GM18502 (cell line): ENCODE data around the gene RPL5.
"Not testable (repeated sequence)": the region's sequence is repeated elsewhere in the genome, so short reads cannot be mapped to it uniquely, and the experiment has no call there.

Source experiments
- ATAC-seq: cut with Tn5 transposase; IDR thresholded peaks from one replicate; pipeline ENCODE4 v1.9.1; 2021; ENCODE audit warnings: mild to moderate bottlenecking; ENCODE audit not compliant: unreplicated experiment, poor library complexity

Gene RPL5

DNA sequence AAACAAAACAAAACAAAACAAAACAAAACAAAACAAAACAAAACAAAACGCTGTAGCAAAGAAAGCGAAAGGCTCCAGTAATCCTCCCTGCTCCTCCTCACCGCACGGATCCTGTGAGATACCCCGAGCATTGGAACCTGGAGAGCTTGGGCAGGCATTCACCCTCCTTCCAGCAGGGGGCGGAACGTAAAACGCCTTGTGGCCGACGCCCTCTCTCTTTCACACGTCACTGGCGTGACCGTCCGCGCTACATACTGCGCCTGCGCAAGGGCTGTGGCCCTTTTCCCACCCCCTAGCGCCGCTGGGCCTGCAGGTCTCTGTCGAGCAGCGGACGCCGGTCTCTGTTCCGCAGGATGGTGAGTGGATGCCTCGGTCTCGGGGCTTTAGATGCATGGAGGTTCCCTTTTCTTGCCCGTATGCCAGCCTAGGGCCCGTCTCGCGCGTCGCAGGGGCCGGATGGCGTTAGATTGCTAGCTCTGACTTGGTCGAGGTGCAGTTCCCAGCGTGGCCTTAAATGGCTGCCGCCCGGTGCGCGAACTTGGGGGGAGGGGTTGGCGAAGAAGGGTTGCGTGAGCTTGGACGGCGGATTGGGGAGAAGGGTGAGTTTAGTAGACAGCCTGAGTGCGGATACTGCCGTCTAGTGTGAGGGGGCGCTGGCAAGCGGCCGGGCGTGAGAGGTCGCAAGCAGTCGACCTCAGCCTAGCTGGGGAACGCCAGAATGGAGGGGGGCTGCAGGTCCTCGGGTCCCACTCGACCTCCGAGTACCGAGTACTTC lies at the start of gene RPL5:
RPL5 (plus strand) TSS at position 279 of the 775 bp plus-strand sequence; CDS start at position 354, 75 bp downstream.
- peak; percentile 88 for ATAC-seq

DNA sequence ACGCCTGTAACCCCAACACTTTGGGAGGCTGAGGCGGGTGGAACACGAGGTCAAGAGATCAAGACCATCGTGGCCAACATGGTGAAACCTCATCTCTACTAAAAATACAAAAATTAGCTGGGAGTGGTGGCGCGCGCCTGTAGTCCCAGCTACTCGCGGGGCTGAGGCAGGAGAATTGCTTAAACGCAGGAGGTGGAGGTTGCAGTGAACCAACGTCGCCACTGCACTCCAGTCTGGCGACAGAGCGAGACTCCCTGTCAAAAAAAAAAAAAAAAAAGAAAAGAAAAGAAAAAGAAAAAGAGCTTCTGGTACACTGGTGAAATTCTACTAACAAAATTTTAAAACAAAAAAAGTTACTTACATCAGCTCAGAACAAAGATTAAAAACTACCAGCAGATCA lies 48.3 kb upstream of the RPL5 start:
- ATAC-seq = not testable (repeated sequence)

DNA sequence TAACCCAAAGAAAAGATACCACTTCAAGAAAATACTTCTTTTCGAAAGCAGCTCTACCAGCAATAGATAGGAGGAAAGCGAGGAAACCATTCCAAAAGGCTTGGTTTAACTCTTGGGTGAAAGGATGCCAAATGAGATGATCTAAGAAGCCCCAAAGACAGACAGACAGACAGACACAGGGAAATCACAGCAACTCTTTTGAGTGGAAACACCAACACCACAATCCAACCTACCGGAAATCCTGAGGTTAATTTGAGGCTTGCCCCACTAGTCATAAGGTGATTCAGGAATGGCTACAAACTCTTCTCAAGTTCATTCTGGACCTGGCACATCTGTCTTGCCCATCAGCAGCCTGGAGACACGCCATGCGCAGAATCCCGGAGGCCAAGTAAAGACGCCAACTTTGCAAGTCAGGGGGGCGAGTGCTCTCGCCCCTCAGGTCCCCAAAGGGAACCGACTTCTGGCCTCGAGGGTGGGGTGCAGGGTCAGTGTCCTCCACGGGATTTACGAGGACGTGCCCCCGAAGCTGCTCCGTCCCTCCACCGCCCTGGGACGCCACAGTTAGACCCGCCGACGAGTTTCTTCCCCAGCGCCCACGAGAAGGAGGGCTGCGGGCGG lies 47.7 kb upstream of the RPL5 start:
- peak; percentile 22 for ATAC-seq

DNA sequence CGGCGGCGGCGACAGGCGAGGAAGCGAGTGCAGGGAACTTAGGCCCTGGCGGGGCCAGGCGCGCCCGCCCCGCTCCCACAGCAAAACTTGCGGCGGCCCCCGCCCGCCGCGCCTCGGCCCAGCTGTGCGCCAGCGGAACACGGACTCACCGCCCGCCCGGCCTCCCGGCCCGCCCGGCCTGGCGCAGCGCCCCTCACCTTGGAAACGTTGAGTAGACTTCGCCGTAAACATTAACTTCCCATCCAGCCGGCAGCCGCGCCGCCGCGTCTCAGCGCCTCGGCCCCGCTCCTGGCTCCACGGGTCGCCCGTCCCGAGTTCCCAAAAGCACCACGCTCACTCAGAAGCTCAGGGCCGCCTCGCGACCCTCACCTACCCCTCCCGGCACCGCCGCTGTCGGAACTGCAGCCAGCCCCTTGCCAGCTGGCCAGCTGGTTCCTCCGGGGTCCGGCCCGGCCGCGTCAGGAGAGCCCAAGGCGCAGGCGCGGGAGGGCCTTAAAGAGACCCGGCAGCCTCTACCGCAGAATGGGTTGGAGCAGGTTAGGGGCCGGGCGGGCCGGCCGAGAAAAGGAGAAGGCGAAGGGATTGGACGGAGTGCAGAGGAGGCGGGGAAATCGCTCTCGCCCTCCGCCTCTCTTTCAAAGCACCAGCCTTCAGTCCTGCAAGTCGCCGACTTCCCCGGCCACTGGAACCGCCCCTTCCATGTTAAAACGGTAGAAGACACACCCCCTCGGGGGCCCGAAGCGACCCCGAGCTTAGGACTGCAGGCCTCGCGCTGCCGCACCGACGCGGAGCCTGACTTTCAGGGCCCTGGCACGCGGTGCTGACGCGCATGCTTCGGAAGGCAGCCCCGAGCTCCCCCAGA lies 47.0 kb upstream of the RPL5 start, which contains the start of gene EVI5:
EVI5 (minus strand) TSS at position 470 of the 862 bp plus-strand sequence. CDS start 48,562 bp downstream, outside the sequence.
- peak; percentile 94 for ATAC-seq

DNA sequence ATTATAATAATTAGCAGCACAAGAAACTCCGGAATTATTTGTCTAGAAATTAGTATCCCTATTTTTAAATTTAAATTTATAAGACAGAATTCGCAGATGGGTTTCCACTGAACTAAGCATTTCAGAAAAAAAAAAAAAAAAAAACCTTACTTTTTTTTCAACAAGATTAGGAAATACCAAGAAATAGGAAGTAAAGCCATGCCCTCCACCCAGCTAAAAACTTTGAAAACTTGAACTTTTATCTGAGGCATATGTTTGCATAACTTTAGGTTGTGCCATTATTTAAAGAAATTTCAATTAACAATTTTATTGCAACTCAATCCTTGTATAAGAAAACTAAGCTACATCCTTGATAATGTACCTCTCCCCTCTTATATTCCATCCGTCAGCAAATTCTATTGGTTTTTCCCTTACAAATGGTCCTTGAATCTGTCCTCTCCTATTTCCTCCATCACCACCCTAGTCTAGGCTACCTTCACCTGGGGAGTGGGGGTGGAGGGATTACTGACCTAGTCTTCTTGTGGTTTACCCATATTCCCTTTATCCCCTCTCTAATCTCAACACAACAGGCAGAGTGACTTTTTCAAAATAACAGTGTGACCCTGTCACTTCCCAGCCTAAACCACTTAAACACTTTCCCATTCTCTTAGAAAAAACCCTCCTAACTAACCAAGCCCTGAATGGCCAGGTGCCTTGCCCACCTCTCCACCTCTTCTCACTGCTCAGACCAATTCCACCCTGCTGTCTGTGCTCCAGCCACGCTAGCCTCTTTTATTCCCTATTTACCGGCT lies 45.5 kb upstream of the RPL5 start:
- ATAC-seq = no peak

DNA sequence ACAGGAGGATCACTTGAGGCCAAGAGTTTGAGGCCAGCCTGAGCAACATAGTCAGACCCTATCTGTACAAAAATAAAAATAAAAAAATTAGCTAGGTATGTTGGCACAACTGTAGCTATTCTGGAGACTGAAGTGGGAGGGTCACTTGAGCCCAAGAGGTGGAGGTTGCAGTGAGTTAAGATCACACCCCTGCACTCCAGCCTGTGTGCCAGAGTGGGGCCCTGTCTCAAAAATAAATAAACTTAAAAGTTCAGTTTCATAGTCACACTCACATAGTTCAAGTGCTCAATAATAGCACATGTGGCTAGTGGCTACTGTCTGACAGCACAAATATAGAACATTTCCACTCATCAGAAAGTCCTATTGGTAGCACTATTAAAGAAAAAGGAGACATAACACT lies 41.8 kb upstream of the RPL5 start:
- ATAC-seq = no peak

DNA sequence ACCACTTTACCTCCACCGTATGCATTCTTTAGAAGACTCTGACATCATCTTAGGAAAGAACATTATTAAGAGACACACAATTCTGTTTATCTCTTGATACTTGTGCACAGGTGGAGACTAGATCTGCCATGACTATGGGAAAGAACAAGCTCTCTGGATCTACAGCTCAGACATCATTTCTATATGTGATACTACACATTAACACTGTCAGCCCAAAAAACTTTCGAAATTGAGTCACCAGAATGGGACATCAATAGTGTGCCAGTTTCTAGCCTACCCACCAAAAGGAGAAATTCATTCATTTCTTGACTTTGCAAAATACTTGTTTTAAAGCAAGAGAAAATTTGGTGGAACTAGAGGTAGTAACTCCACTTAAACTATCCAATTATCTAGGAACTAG lies 41.0 kb upstream of the RPL5 start:
- ATAC-seq = no peak

DNA sequence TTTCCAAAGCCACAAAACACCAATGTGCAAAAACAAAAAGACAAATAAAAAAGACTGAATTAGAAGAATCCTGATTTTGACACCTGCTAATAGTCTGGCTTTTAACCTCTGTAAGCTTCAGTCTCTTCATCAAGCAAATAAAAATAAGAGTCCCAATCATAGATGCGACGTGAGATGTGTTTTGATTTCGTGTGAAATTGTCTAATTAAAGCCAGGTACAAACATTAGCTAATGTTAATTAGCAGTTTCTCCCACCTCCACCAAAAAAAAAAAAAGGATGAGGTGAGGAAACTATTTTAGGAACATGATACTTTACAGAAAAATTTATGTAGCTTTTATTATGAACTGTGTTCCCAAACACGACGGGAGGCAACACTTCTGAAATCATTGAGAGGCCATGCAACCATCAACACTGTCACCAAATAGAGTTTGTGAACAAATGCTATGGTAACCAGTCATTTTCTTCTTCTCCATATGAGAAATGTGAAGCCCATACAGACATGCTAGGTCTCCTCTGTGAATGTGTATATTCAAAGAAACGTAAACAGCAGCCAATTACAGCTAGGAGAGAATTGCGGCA lies 40.3 kb upstream of the RPL5 start:
- ATAC-seq = no peak

DNA sequence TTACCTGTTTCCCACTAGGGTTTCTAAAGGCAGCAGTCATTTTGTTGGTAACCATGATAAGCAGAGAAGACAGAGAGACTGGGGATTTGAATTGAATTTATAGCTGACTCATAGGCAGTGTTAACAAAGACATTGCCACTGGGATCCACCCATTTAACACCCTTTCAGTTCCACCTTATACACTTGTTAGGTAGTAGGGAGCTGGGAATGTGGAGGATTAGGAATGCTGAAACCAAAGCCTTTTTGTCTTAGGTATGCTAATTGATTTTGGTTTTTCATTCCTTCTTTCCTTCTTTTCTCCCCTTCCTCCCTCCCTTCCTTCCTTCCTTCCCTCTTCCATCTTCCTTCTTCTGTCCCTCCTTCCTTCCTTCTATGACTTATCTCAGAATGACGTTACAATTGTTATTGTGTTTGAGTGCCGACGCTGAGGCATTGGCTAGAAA lies 39.5 kb upstream of the RPL5 start:
- ATAC-seq = no peak

DNA sequence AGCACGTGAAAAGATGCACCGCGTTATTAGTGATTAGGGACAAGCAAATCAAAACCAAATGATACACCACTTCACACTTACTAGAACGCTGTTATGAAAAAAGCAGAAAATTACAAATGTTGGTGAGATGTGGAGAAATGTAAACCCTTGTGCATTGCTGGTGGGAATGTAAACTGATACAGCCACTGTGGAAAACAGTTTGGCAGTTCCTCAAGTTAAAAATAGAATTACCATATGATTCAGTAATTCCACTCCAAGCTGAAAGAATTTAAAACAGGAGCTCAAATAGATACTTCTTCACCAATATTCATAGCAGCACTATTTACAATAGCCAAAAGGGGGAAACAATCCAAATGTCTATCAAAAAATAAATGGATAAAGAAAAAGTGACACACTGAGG lies 36.7 kb upstream of the RPL5 start:
- no peak for ATAC-seq

DNA sequence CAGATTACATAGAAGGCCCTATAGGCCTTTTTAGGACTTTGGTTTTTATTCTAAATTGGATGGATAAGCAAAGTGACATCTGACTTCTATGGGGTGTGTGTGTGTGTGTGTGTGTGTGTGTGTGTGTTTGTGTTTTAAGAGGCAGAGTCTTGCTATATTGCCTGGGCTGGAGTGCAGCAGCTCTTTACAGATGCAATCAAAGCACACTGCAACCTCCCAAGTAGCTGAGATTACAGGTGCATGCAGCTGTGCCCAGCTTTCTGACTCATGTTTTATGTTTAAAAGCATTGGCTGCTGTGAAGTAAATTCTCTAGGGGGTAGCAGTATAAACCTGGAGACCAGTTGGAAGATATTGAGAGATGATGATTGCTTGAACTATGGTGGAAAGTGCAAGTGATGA lies 34.5 kb upstream of the RPL5 start:
- ATAC-seq = no peak

DNA sequence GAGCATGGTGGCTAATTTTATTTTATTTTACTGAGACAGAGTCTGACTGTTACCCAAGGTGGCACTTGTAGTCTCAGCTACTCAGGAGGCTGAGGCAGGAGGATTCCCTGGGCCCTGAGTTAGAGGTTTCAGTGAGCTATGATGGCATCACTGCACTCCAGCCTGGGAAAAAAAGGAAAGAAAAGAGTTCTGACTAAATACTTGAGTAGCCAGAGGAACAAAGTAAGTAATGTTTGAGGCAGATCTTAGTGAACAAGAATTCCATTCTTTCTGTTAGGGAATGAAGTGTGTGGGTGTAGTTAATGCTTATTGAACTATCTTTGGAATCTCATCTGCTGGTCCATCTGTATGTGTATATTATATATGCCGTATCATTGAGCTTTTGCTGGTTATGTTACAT lies 33.9 kb upstream of the RPL5 start:
- no peak for ATAC-seq

DNA sequence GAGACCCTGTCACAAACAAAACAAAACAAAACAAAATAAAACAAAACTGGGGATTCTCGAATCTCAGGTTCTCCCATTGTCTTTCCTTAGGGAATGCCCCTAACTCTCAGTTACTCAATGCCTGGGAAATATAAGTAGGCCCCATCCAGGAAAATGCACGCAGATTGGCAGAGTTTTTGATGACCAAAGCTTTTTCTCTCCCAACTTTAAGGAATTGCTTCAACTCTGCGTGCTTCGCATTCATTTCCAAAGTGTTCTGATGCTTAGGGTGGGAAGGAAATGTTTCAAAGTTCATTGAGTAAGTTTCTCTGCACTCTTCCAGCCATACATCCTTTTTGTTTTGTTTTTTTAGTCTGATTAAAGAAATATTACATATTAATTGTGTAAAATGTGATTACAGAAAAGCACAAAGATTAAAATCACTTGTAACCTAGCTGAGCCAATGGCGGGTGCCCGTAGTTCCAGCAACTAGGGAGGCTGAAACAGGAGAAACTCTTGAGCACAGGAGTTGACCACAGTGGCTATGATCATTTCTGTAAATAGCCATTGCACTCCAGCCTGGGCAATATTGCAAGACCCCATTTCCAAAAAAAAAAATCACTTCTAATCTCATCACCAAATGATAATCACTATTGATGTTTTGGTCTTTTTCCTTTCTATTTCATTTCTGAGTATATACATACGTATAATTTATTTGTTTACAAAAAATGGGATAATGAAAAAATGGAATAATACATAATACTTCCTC lies 28.5 kb upstream of the RPL5 start:
- no peak for ATAC-seq

DNA sequence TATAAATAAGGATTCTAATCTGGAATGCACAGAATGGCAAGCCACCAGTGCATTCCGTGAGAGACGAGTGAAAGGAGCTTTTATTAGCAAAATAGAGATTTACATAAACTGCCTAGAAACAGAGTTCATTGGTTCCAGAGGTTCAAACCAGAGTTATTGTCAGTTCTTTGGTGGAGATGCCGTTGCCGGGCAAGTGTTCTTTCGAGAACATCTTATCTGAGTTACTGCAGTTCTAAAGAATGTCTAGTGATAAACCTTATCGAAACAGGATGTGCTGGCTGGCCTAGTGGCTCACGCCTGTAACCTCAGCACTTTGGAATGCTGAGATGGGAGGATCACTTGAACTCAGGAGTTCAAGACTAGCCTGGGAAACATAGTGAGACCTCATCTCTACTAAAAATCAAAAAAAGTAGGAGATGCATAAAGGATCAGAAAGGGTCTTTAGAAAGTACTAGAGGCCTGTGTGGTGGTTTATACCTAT lies 27.1 kb upstream of the RPL5 start:
- ATAC-seq = no peak

DNA sequence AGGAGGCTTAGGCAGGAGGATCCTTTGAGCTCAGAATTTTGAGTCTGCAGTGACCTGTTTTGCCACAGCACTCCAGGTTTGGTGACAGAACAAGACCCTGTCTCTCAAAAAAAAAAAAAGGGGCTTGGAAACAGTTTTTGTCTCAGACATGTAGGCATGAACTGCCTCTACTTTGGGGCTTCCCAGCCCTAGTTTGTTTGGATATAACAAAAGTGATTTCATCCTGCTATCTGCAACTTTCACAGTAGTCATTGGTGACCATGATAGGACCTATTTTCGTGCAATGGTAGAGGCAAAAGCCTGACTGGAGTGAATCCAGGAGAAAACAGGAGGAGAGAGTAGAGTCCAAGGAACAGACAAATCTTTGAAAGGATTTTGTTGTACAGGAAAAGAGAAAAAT lies 26.6 kb upstream of the RPL5 start:
- no peak for ATAC-seq

DNA sequence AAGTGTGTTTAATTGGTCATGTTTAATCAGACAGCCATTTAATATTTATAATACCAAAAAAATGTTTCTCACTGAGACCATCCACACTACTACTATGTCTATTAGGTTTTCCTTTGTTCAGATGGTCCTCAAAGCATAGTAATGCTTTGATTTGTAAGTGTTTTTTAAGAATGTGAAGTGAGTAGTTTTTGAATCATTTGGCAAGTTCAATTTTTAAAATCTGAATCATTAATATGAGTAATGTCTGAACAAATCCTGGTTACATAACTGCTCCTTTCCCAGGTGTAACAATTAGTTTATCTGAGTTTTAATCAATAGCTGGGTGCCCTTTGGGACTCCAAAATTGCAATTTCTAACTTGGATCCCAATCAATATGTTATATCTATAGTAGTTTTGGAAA lies 23.5 kb upstream of the RPL5 start:
- ATAC-seq = no peak

DNA sequence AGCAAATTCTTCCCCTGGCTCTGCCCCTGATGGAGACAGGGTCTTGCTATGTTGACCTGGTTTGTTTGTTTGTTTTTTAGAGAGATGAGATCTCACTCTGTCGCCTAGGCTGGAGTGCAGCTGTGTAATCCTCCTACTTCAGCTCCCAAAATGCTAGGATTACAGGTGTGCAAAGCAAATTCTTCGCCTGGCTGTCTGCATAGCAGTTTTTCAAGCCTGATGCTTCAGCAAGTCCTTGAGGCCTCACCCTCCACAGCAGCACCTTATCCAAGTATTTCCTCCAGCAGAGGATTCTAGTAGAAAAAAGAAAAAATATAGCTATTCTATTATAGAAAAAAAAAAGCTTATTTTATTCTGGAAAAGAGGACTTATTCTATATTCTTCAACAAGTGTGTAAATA lies 15.1 kb upstream of the RPL5 start:
- ATAC-seq = no peak

DNA sequence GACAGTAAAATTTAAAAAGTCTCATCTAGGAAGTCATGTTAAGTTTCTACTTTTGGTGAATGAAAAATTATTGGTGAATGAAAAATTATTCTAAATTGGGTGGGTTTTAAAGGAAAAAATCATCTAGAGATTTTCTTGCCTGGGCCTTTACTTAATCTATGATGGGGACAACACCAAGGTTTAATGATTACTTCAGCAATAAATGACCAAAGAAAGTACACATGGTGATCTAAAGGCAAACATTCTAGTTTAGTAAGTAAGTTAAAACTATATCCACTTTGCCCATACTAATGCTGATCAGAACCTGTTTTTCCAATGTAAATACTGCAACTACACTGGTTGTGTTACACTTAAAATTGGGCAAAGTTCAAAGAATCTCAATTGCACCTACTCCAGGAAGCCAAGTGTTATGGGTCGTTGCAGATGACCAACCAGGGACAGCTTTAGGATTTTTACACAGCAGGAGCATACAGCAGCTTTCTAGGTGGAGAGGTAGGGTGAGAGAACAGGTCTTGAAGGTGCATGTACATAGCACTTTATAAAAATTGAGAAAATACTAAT lies 14.6 kb upstream of the RPL5 start:
- ATAC-seq = no peak
